HG02973 (cell line): ENCODE results near the gene HUNK.
"Not testable (repeated sequence)": the region's sequence is repeated elsewhere in the genome, so short reads cannot be mapped to it uniquely, and the experiment has no call there.

ENCODE experiments used
- ATAC-seq: cut with Tn5 transposase; IDR thresholded peaks from one replicate; pipeline ENCODE4 v1.9.1; 2021; ENCODE audit warnings: moderate library complexity; ENCODE audit not compliant: unreplicated experiment

HUNK gene

DNA sequence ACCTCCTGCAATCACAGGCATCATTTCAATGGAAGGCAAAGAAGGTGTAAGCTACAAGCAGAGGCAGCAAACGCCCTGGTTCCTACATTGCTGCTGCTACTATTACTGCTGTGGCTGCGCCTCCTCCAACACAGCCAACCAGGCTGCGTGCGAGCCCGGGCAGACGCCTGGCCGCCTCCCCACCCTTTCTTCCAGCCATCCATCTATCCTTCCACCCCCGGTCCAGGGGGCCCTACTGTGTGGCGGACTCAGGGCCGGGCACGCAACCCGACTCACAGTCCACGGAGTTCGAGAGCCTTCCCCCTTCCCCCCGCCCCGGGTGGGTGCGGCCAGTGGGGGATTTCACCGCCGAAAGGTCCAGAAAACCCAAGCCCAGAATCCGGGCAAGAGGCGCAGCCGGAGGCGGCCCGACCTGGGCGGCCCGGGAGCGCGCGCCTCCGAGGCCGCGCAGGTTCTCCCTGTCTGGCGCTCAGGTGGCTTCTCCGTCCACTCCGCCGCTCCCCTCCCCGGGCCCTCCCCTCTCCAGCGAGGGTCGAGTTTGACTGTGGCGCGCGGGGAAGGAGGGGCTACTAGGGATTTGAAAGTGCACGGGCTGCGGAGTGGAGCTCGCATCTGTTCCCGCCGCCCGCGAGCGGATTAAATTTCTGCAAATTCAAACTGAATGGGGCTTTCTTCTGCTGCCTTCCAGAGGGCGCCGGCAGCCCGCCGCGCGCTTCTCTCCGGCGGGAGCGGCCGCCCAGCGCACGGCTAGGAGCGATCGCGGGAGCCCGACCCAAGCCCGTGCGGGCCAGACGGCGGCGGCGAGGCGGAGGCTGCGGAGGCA, at the start of gene HUNK:
HUNK (plus strand) TSS at position 569 of the 823 bp plus-strand sequence. CDS start 655 bp downstream, outside the sequence.
- no peak for ATAC-seq

DNA sequence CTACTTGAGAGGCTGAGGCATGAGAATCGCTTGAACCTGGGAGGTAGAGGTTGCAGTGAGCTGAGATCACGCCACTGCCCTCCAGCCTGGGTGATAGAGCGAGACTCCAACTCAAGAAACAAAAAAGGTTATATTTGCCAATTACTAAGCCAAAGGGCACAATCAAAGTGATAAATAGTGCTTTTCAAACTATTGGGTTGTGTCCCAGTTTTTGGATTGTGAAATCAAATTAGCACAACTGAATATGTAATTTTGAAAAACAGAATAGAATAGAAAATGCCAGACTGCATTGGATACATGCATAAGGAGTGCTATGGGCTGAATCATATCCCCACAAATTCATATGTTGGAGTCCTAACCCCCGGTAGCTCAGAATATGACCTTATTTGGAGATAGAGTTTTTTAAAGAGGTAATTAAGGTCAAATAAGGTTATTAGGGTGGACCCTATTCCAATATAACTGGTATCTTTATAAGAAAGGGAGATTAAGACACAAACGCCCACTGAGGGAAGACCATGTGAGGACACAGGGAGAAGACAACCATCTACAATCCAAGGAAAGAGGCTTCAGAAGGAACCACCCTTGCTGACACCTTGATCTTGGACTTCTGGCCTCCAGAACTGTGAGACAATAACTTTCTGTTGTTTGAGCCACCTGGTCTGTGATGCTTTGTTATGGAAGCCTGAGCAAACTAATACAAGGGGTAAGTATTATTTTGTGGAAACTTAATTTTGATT, 42.9 kb upstream of the HUNK start:
- ATAC-seq, result no peak

DNA sequence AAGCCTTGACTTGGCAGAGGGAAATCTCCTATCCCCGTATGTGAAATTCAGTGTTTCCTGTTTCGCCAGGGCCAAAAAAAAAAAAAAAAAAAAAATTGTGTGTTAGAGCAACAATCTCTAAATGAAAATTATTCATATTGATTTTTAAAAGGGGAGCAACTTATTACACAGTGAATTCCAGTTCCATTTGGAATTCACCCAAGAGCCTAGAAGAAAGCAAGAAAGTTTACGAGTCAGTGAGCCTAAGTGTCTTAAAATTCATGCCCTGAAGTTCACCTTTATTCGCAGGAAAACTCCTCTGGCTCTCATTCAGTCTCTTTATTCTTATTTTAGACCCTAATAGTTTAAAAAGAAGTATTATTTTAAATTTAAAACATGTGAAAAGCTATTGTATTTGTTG, 42.1 kb upstream of the HUNK start:
- no peak for ATAC-seq

DNA sequence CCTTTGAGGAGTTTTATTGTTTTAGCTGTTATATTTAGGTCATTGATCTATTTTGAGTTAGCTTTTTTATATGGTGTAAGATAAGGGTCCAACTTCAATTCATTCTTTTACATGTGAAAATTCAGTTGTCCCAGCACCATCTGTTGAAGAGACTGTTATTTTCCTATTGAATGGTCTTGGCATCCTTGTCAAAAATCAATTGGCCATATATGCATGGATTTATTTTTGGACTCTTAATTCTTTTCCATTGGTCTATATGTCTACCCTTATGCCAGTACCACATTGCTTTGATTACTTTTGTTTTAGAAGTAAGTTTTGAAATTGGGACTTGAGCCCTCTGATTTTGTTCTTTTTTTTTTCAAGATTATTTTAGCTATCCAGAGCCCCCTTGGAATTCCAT, 35.8 kb upstream of the HUNK start:
- ATAC-seq, result no peak

GRCh38 chr21:31837618-31838390, 35.0 kb upstream of the HUNK start:
- no peak for ATAC-seq

- no peak for ATAC-seq
Observed at GRCh38 chr21:31838586-31839355, 34.0 kb upstream of the HUNK start.

GRCh38 chr21:31844206-31844605, 28.6 kb upstream of the HUNK start:
- no peak for ATAC-seq

DNA sequence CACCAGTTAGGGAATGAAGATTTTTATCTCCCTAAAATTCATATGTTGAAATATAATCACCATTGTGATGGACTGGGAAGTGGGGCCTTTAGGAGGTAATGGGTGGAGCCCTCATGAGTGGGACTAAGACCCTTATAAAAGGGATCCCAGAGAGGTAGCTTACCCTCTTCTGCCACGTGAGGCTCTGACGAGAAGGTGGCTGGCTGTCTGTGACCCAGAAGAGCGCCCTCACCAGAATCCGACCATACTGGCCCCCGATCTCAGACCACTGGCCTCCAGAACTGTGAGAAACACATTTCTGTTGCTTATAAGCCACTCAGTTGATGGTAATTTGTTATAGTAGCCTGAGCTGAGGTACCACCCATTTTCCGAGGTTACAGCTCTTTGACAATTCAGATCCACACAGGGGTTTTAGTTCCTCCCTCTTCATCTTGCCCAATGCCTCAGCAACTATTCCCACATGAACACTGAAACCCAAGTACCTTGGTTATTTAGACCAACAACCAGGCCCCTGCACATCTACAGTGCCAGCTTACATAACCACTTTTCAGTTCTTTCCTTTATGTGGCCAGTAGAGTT, 27.6 kb upstream of the HUNK start:
- ATAC-seq, result no peak

DNA sequence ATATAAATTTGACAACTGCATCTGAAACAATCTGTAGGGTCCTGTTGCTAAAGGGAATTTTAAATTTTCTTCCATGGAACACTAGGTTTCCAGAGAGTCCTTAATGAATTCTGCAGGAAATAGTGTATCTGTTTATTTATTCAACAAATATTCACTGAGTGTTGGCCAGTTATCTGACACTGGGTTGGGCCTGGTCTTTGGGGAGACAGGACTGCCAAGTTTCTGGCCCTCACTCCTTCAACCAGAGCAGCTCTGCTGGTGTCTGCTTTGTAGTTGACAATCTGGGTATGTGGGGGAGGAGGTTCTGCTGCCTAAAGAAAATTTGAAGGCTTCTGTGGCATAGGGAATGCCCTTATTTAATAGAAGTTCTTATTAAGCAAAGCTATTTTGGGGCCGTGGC, 26.1 kb upstream of the HUNK start:
- ATAC-seq, result no peak

- no peak for ATAC-seq
Observed at GRCh38 chr21:31847761-31848160, 25.1 kb upstream of the HUNK start.

DNA sequence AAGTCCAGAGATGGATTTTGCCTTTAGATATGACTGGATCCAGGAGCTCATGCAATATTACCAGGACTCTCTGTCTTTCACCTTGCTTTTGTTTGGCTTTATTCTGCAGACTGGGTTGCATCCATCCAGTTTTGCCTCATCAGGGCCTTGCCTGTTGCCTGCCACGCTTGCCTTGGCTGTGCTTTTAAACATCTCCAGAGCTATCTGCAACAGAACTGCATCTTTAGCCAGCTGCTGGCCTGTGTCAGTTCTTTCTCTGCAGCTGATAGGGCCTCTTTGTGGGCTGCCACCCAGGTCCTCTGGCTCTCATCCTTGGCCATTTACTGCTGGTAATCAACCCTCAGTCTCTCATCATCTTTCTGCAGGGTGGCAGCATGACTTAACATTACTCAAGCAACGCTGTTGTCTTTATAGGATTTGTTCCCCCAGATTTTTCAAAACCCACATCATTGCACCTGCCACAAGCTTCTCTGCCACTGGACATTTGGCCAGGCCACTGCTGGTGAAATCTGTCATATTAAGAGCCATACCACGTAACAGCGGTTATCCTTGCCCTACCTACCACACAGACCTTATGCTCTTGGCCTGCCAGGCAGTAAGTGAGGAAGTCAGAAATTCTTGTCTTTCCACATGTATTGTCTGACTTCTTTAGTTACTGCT, 24.4 kb upstream of the HUNK start:
- no peak for ATAC-seq

- no peak for ATAC-seq
Observed at GRCh38 chr21:31850886-31851285, 21.9 kb upstream of the HUNK start.

GRCh38 chr21:31855180-31855579, 17.6 kb upstream of the HUNK start:
- no peak for ATAC-seq

- ATAC-seq, result no peak
Observed at GRCh38 chr21:31857096-31857495, 15.7 kb upstream of the HUNK start.

- ATAC-seq, result not testable (repeated sequence)
Observed at GRCh38 chr21:31857631-31858030, 15.2 kb upstream of the HUNK start.

DNA sequence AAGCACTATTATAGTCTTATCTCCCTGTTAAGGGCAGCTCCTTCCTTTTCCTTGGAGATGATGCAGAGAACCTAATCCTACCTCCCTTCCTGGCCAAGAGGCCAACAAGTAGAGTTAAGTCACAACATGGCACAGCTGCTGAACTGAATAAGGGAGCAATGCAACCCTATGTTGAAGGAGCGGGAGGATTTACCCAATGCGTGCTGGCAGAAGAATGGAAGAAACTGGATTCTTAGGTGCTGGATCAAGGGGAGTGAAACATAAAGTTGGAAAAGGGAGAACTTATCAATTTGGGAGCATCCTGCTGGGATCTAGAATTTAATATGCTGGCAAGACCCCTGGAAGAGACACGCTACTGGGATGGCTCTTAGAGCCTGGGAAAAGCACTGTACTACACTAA, 12.0 kb upstream of the HUNK start:
- ATAC-seq, result no peak

- ATAC-seq, result no peak
Observed at GRCh38 chr21:31862078-31862477, 10.7 kb upstream of the HUNK start.

DNA sequence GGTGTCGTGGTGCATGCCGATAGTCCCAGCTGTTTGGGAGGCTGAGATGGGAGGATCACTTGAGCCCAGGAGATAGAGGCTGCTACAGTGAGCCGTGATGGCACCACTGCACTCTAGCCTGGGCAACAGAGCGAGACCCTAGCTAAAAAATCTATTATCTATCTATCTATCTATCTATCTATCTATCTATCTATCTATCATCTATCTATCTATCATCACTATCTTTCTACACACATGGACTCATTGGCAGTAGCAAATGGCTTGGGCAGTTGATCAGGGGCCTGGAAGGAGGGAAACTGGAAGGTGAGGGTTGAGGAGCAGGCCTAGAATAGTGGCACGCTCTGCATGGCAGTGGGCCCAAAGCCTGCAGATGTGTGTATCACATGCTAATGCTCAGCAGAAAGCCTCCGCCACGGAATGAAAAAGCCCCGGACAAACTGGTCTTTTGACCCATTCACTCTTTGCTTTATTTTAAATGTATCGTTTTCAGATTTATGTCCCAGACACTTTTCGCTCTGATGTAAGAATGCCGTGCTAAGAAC, 7.3 kb upstream of the HUNK start:
- no peak for ATAC-seq

DNA sequence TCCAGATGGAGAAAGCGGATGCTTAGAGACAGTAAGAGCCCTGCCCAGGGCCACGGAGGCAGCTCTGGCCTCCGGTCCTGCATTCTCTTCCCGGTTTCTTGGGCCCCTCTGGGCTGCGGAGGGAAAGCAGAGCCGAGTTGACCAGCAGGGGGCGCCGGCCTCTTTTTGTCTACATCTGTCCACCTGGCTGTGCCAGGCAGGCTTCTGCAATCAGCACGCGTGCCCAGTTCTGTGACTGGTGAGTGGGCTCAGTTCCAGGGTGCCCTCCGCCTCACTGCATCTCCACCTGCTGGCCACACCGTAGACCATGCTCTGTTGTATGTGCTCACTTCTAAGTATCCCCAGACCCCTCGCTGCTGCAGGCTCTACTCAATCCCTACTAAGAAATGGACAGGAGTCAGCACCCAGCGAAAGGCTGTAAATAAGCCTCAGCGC, 6.7 kb upstream of the HUNK start:
- no peak for ATAC-seq

DNA sequence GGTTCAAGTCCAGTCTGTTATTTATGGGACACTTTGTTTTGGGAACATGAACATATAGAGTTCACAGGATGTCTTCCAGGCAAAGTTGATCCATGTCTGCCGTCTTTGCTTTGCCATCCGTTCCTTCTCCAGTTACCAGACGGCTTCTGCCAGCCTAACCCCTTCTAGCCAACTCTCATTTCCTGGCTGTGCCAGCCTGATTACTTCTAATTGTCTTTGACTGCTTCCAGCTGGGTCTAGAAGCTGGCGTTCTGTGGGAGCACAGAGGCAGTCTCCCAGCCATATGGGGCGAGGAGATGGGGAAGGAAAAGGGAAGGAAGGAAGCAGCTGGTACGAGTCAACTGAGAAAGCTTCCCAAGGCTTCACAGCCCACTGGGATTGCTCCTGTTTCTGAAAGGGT, 3.1 kb upstream of the HUNK start:
- no peak for ATAC-seq
